COLO668 (cell line): Measurements from ENCODE around the gene ZNRF1.
"Not testable (repeated sequence)": the region's sequence is repeated elsewhere in the genome, so short reads cannot be mapped to it uniquely, and the experiment has no call there.

Experiments
- DNase-seq: peaks from one replicate; lab custom pipeline; 2025; ENCODE audit not compliant: unreplicated experiment; lab: John Stamatoyannopoulos, UW

ZNRF1 gene

DNA sequence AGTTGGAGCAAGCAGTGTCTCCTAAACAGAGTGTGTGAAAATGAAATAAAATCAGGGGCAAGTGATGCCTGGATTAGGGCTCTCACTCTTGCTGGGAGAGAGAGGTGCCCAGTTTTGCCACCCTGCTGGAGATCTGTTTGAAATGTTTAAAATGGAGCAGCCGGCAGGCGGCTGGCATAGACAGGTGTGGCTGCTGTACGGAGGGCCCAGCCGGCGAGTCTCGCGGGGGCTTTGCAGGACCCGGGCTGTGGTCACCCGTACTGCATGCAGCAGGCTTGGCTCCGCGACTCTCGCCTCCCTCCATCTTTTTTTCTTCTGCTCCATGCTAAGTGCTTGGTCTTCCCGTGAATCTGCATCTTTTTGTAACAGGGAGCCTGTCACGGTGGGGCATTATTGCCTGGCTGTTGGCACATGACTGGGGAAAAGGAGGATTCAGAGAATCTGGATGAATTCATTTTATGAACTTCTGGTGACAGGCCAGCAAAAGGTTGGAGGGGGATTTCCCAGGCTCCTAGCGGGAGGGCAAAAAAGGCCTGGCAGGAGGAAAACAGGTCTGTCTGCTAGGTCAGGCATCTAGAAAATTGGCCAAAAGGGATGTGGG lies 1.8 kb downstream of the ZNRF1 start:
- no peak for DNase-seq

DNA sequence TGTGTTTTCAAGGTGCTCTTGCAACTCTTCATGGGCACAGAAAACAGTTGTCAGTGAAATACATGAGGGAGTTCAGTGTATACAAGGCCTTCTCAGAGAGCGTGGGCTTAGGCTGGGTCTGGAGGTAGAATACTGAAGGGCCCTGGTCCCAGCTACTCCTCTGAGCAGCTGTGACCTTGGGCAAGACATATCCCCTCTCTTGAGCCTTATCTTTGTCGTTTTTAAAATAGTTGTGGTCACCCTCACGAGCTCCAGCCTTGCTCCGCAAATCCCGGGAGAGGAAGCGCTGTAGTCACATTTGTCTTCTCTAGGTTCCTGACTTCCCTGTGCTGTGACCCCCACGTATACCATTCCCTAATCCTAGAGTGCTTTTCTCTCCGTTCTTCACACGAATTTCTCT lies 3.6 kb downstream of the ZNRF1 start:
- DNase-seq = no peak

DNA sequence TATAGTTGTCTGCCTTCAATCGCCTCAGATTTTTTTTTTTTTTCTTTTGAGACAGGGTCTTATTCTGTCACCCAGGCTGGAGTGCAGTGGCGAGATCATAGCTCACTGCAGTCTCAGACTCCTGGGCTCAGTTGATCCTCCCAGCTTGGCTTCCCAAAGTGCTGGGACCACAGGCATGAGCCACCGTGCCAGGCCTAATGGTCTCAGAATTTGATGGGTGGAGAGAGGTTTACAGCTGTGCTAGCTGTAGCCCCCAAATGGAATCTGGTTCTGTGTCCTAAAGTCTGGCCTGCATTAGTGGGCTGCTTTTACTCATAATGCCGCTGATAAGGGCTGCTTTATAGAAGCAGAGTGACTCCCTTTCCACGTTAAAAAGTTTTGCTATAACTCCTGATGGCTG lies 5.1 kb downstream of the ZNRF1 start:
- DNase-seq = no peak

DNA sequence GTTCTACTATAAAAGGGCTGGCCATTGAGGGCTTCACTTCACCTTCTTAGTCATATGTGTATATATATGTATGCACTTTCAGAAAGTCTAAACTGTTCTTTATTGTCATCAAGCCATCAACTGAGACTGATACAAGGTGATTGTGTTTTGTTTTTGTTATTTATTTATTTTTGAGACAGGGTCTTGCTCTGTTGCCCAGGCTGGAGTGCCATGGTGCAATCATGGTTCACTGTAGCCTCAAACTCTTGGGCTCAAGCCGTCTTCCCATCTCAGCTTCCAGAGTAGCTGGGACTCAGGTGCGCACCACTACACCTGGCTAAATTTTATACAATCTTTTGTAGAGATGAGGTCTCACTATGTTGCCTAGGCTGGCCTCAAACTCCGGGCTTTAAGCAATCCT lies 5.6 kb downstream of the ZNRF1 start:
- no peak for DNase-seq

DNA sequence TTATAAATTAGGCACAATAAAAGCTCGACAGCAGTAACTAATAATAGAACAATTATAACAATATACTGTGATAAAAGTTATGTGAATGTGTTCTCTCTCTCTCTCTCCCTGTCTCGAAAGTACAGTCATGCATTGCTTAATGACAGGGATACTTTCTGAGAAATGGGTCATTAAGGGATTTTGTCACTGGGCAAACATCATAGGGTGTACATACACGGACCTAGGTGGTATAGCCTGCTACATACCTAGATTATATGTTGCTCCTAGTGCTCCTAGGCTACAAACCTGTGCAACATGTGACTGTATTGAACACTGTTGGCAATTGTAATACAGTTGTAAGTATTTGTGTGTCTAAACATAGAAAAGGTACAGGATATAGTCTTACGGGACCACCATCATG lies 6.9 kb downstream of the ZNRF1 start:
- no peak for DNase-seq

DNA sequence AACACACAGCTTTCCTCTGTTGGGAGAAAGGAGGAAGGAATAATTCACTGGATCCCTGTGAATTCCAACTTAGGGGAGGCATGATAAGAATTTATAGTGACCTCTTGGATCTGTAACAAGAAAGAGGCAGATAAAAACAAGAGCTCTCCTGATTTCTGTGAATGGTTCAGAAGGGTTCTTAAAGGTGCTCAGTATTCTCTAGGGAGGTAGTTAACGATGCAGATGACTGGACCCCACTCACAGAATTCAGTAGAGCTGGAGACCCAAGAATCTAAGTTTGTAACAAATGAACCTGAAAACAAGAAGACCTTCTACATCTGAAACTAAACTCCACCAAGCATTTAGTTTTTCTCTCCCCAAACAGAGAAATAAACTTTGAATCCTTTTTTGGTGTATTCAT lies 8.6 kb downstream of the ZNRF1 start:
- no peak for DNase-seq

DNA sequence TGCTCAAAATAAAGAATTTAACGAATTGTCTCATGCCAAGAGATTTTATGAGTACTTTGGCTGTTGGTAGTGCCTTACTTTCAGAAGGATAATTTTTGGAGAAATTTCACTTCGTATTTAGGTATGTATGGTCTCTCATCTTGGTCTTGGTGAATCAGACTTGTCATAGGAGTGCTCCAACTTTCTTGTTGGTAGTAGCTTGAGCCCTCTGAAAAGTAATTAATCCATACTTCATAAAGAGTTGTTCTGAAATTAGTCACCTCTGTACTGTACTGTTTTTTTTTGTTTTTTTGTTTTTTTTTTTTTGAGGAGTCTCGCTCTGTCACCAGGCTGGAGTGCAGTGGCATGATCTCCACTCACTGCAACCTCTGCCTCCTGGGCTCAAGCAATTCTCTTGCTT lies 11.6 kb downstream of the ZNRF1 start:
- no peak for DNase-seq

DNA sequence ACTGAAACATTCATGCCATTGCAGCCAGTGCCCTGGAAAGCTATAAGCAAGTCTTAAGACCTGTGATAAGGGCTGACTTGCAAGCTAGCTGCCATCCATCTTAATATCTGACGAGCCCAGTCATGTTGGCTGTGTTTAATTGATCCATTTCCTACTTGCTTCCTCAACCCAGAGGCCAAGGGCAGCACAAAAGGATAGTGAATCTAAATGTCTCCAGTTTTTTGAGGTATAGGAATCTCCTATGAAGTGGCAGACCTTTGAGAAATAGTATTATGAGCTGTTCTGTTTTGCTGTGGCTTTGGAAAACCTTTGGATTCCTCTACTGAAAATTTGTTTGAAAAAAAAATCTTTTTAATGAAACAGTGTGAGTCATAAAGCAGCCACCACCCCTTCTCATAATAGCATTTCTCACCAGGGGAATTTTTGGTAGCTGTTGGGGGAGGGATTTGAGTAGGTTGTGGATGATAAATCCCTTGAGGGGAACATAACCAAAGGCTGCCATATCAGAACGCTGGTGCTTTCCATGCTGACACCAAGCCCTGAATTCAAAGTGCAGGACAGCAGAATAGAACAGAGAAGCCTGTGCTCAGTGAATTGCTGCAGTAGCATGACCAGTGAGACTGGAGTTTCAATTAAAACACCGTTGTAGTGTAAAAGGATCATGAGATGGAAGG lies 12.9 kb downstream of the ZNRF1 start:
- no peak for DNase-seq

DNA sequence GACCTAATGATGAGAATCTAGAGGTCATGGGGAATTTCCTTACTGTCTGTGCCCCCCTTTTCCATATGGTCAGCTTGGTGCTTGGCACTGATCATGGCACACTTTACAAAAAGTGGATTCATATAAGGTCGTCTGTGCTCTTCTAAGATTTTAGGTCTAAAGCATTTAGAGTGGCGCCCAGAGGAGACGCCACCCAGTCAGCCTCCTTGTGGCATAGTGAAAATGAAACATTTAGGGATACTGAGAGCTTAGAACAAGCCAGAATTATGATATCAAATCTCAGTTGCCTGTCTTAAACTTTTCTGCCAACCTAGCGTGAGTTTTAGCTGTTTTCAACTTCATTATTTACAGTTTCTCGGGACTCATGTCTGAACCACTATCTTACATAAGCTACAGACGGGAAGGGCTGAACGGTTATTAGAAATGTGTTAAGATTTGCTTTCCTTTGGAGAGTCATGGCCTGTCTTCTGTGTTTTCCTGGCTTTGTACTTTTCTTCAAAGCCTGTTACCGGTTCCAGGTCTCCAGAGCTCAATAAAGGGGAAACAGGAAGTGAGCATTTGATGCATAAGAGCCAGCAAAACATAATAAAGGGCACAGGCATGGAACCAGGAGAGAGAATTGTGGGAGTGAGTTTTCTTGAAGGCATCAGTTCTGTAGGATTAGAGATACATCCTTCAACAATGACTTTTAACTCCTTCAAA lies 13.7 kb downstream of the ZNRF1 start:
- DNase-seq = no peak

DNA sequence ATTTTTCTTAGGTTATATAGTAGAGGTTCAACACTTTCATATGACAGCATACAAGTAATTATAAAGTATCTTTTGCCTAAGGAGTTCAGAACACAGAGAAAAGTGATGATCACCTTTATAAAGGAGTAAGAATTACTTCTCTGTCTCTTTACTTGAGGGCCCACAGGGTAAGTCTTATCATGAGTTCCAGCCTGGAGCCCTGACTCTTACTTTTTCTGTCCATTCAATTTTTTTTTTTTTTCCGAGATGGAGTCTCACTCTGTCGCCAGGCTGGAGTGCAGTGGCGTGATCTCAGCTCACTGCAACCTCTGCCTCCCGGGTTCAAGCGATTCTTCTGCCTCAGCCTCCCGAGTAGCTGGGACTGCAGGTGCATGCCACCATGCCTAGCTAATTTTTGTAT lies 14.3 kb downstream of the ZNRF1 start:
- DNase-seq = not testable (repeated sequence)

DNA sequence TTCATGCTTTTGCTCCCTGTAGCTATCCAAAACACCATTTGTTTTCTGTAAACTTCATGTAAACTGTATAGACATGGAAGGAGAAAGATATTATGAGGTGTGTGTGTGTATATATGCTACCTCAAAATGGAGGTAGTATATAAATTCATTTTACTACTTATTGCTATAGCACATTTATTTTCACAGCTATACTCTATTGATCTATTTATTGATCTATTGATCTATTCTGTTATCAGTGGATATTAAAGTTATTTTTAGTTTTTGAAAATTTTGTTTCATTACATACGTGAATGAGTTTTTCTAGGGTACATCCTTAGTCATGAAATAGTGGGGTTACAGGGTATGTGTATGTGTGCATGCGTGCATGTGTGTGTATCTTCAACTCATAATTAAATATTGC lies 15.5 kb downstream of the ZNRF1 start:
- DNase-seq = no peak

DNA sequence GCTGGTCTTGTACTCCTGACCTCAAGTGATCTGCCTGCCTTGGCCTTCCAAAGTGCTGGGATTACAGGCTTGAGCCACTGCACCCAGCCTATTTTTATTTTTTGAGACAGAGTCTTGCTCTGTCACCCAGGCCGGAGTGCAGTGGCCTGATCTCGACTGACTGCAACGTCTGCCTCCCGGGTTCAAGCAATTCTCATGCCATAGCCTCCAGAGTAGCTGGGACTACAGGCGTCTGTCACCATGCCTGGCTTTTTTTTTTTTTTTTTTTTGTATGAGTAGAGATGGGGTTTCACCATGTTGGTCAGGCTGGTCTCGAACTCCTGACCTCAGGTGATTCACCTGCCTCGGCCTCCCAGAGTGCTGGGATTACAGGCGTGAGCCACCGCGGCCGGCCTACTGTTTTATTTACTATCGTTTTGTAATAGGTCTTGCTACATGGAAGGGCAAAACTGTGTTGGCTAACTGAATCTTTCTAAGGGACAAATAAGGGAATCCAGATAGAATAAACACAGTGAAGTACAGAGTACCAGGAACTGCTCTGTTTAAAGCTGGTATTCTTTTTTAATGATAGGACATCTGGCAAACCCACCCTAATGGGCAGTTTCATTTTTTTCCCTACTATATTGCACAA lies 17.7 kb downstream of the ZNRF1 start:
- DNase-seq = not testable (repeated sequence)

DNA sequence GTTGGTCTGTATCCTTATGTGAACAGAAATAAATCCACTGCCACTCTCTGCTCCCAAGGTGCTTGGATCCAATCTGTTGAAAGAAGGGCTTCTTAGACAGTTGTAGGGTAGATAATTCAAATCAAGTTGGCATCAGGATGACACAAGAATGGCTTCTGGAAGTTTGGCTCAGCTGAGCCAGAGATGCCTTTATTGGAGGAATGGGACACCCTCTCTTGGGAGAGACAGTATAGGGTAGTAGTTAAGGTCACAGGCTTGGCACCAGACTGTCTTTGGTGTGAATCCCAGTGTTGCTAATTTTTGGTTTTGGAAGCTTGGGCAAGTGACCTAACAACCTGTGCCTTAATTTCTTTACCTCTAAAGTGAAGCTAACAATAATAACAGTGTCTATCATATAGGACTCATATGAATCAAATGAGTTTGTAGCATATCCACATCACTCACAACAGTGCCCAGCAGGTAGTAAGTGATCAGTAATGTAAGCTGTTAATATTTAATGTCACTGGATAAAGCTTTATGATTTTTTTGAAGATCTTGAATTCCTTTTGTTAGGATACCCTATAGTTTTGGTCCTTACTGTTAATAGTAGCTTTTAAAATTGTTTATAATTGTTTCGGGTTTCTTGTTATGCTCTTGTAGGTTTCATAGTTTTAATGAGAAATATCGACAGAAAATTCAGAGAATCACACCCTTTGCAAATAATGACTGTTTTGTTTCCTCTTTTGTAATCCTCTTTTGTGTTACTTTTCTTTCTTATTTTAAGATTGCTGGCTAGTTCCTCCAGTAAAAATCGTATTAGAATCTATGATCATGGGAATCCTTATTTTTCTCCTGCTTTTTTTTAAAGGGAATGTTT lies 19.1 kb downstream of the ZNRF1 start:
- DNase-seq = no peak

DNA sequence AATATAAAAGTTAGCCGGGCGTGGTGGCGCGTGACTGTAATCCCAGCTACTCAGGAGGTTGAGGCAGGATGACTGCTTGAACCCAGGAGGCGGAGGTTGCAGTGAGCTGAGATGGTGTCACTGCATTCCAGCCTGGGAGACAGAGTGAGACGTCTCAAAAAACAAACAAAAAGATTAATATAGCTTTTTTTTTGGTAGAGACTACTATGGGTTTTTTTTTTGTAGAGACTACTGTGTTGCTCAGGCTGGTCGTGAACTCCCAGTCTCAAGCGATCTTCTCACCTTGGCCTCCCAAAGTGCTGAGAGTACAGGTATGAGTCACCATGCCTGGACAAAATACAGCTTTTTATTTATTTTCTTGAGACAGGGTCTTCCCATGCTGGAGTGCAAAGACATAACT lies 20.2 kb downstream of the ZNRF1 start:
- DNase-seq = no peak

DNA sequence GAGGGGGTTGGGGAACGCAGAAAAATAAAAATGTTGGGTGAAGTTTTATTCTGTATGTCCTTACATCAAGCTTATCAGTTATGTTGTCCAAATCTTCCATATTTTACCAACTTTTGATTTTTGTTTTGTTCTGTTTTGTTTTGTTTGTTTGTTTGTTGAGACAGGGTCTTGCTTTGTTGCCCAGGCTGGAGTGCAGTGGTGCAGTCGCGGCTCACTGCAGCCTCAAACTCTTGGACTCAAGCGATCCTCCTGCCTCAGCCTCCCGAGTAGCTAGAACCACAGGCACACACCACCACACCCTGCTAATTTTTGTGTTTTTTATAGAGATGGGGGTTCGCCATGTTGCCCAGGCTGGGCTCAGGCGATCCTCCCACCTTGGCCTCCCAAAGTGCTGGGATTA lies 20.8 kb downstream of the ZNRF1 start:
- DNase-seq = no peak

DNA sequence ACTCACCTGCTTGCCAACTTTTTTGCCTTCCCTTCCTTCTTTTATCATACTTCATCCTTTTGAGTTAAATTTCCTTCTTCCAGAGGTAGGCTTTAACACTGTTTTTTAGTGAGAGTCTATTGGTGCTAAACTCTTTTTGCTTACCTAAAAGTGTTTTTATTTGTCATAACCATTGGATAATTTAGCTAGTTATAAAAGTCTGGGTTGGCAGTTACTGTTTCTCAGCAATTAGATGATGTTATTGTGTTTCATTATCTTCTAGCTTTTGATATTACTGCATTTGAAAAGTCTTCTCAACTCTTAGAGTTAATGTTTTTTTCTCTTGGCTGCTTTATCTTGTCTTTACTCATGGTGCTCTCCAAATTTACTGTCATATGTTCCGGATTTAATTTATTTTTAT lies 22.6 kb downstream of the ZNRF1 start:
- no peak for DNase-seq

DNA sequence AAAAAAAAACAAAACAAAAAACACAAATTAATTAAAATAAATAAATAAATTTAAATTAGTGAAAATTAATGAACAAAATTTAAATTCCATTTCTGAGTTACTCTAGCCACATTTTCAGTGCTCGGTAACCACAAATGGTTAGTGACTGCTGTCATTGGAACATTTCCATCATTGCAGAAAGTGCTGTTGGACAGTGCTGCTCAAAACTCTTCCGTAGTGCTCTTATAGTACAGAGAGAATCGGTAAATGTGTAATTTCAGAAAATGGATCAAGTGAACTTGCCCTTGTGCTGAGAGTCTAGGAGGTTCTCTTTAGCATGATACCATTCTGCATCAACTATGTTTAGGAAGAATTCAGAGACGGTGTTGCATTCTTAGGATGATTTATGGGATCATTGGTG lies 23.7 kb downstream of the ZNRF1 start:
- DNase-seq = no peak

DNA sequence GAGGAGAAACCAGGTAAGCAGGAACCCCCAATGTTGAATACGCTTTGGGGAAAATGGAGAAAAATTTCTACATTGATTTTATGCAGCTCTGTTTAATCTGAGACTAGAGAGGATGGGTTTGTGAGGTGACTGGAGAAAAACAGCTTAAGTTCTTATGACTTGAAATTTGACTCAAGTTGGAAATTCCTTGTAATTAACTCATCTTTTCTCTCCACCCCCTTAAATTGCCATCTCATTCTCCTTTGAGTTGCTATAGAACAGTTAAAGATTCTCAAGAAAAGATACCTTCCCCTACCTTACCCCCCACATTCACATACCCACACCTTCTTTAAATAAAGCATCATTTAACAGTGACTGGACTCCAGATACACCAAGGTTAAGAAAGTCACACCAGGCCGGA lies 24.2 kb downstream of the ZNRF1 start:
- no peak for DNase-seq

DNA sequence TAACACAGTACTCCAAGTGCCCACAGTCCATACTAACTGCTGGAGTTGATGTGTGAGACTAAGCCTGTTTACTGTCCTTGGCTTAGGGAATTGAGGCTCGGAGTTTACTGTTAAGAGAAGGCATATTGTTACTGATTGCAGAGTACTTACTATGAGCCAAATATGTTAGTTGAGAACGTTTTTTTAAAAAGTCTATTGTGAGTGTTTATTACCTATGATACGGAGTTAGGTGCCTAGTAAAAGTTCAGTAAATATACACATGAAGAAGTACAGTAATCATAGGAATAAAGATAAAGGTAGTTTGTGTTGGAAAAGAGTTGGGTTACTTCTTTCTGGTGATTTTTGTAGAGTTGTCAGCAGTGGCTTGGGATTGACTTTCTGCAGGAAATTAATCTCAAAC lies 25.4 kb downstream of the ZNRF1 start:
- no peak for DNase-seq

DNA sequence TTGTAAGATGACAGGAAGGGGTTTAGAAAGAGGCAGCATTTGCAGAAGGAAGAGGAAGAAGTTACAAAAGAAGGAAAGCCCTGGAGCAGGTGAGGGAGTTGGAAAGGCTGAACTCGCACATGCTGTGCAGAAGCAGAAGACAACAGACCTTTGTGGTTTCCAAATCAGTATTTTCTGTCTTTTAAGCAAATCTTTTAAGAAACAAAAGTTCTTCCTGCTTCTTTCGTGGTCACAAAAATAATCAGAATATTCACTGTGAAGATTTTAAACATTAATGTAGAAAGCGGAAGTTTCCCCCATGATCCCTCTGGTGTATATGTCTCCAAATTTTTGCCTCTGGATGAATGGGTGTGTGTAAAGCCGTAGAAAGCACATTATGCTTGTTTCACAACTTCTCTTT lies 25.8 kb downstream of the ZNRF1 start:
- DNase-seq = no peak

DNA sequence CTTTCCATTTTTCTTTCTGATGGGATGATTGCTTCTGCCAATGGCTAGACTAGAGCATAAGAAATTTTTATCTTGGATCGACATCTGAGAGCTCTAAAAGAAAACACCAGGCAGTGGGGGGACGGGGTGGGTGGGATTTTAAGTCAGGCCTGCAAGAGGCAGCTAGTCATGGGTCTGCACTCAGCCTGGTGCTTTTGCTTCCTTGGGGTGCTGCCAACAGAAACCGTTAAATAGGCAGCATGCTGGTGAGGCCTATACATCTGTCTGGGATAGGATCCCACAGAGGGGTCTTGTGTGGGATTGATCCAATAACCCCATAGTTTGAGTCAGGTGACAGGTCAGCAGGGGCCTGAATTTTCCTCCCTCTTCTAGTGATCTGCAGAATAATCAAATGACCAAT lies 26.9 kb downstream of the ZNRF1 start:
- DNase-seq = no peak
